ENCODE results near the gene LDLR.

LDLR gene

DNA sequence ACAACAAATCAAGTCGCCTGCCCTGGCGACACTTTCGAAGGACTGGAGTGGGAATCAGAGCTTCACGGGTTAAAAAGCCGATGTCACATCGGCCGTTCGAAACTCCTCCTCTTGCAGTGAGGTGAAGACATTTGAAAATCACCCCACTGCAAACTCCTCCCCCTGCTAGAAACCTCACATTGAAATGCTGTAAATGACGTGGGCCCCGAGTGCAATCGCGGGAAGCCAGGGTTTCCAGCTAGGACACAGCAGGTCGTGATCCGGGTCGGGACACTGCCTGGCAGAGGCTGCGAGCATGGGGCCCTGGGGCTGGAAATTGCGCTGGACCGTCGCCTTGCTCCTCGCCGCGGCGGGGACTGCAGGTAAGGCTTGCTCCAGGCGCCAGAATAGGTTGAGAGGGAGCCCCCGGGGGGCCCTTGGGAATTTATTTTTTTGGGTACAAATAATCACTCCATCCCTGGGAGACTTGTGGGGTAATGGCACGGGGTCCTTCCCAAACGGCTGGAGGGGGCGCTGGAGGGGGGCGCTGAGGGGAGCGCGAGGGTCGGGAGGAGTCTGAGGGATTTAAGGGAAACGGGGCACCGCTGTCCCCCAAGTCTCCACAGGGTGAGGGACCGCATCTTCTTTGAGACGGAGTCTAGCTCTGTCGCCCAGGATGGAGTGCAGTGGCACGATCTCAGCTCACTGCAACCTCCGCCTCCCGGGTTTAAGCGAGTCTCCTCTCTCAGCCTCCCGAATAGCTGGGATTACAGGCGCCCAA lies at the start of gene LDLR:
Gene LDLR (plus strand): TSS at position 210 of the 760 bp plus-strand sequence. CDS start 86 bp downstream, at position 296.
- DNase-seq = peak; percentile 92

GRCh38 chr19:11041194-11041593 lies 48.1 kb upstream of the LDLR start:
- DNase-seq = no peak

DNA sequence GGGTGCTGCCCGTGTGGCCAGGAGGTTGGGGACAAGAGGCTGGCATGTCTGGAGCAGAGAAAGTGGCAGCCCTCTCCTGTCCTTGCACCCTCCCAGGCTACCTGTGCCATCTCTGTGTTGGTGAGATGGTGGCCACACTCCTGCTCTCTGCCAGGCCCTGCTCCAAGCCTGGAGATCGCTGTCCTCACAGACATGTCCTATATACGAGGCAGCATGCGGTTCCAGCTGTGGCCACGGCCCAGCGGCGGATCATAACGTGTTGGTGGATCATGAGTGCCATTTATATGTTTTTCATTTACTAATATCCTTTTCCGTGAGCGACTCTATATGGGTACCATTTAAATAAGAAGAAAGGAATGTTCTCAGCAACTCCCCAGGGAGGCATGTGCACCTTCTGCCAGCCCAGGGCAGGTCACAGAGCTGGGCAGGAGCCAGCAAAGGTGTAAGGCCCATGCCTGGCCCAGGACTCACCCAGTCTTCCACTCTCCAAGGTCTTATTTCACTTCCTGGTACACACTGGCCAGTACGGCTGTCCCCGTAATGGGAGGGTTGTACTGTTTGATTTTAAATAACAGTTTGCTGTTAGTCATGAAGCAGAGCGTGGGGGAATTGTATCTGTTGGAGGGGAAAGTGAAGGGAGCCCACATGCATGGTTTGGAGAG lies 47.2 kb upstream of the LDLR start:
- DNase-seq = no peak

DNA sequence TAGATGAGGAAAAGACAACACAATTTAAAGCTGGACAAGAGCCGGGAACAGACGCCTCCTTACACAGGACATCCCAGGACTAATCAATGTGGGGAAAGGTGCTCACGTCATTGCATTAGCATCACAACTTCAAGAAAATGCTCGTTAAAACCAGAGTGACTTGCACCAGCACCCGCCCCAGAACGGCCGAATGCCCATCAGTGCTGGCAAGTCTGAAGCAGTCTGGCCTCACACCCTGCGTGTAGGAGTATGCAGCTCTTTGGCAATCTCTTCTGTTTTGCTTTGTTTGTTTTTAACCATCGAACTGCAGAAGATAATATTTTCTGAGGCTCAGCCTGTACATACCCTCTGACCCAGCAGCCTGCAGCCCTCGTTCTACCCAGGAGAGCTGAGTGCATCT lies 44.8 kb upstream of the LDLR start:
- no peak for DNase-seq

DNA sequence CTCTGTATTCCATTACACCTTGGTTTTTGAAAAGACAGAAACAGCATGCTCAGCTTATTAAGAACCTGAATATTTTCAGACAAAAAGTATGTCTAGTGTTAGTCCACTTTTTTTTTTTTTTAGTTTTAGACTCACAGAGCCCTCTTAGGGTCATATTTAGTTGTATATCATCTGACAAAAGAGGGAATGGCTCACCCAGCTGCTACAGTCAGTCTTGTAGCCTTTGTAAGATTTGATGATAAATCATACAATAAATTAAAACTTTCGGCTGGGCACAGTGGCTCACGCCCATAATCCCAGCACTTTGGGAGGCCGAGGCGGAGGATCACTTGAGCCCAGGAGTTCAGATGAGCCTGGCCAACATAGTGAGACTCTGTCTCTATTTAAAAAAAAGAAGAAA lies 43.7 kb upstream of the LDLR start:
- DNase-seq = no peak

DNA sequence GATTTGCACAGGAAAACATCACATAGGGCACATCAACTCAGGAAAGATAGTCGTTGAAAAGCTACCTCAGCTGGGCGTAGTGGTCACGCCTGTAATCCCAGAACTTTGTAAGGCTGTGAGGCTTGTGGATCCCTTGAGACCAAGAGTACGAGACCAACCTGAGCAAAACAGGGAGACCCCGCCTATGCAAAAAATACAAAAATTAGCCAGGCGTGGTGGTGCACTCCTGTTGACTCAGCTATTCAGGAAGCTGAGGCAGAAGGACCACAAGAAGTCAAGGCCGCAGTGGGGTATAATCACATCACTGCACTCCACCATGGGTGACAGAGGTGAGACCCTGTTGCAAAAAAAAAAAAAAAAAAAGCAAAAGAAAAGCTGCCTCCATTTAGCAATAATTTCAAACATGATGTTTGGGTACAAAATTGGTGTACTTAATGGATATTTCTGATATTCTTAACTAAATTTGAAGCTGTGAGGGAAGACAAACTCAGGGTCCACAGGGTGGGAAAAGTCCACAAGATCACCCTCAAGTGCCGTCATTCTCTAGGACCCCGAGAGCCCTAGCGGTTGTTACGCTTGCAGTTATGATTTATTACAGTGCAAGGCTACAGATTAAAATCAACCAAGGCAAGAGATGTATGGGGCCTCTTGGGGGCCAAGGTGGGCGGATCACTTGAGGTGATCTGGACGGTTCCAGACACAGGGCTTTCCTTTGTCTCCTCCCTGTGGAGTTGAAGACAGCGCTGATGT lies 42.5 kb upstream of the LDLR start:
- DNase-seq = no peak

DNA sequence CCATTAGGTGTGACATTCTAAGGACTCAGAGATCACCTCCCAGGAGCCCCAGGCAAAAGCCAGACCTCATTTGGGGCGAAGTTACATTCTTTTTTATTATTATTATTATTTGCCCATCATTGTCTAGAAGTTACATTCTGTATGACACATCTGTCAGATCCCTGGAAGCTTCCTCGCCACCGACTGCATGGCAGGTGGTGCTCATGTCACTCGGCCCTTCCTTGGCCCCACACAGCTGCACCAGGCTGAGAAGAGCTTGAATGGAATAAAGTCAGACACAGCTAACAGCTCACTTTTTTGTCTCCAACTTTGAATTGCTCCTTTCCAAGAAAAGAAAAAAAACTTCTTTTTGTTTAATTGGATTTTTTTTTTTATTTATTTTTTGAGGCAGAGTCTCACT lies 41.4 kb upstream of the LDLR start:
- no peak for DNase-seq

GRCh38 chr19:11050323-11051114 lies 38.7 kb upstream of the LDLR start:
- no peak for DNase-seq

GRCh38 chr19:11053817-11054195 lies 35.5 kb upstream of the LDLR start:
- no peak for DNase-seq

GRCh38 chr19:11054200-11054599 lies 35.1 kb upstream of the LDLR start:
- no peak for DNase-seq

GRCh38 chr19:11054628-11055027 lies 34.6 kb upstream of the LDLR start:
- DNase-seq = no peak

GRCh38 chr19:11058246-11059030 lies 30.8 kb upstream of the LDLR start:
- DNase-seq = no peak

- no peak for DNase-seq
Observed at GRCh38 chr19:11059511-11060358, 29.5 kb upstream of the LDLR start.

DNA sequence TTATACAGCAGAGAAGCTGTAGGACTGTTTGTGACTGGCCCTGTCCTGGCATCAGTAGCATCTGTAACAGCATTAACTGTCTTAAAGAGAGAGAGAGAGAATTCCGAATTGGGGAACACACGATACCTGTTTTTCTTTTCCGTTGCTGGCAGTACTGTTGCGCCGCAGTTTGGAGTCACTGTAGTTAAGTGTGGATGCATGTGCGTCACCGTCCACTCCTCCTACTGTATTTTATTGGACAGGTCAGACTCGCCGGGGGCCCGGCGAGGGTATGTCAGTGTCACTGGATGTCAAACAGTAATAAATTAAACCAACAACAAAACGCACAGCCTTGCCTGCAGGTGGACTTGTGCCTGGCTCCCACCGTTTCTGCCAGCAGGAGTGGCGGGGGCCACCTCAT lies 27.3 kb upstream of the LDLR start:
- no peak for DNase-seq

- DNase-seq = no peak
Observed at GRCh38 chr19:11063434-11063833, 25.8 kb upstream of the LDLR start.

- DNase-seq = no peak
Observed at GRCh38 chr19:11064831-11065303, 24.4 kb upstream of the LDLR start.

- DNase-seq = no peak
Observed at GRCh38 chr19:11066326-11066725, 22.9 kb upstream of the LDLR start.

GRCh38 chr19:11067356-11068113 lies 21.7 kb upstream of the LDLR start:
- DNase-seq = no peak

GRCh38 chr19:11069561-11069960 lies 19.7 kb upstream of the LDLR start:
- DNase-seq = no peak

- DNase-seq = no peak
Observed at GRCh38 chr19:11070123-11070522, 19.1 kb upstream of the LDLR start.

All from NCI-H2107 (cell line).